ENCODE results near the gene TSPAN10. TPM values are rescaled to one million over a fixed set of nuclear protein-coding genes. Genes with fewer than 3 reads are reported as not detected.

TSPAN10 gene
- 1 to 10 TPM in 1 of 2 donors, under 1 TPM in 1; 0.56 to 1.7 TPM for polyA plus RNA-seq

- H3K36me3 ChIP-seq (ENCODE audit: control insufficient read depth in 2 of 2, insufficient read depth in 2 of 2, low read length in 1 of 2), result no peaks in the 10 kb centered on the region
- no peaks in the 10 kb centered on the region for H3K9me3 ChIP-seq (ENCODE audit: control insufficient read depth in 2 of 2, insufficient read depth in 1 of 2, low read depth in 1 of 2, low read length in 1 of 2)
- H3K27me3 ChIP-seq (ENCODE audit: control insufficient read depth in 1 of 2, insufficient read depth in 2 of 2, low read length in 2 of 2), result no peaks in the 10 kb centered on the region
- peak within 1 kb of the TSS; percentile 96 to 97 for H3K27ac ChIP-seq (ENCODE audit: low read depth in 2 of 2, low read length in 1 of 2)
- H3K4me3 ChIP-seq (ENCODE audit: low read depth in 1 of 2, low read length in 2 of 2), result peak within 1 kb of the TSS; percentile 76 to 96
- H3K4me1 ChIP-seq (ENCODE audit: control insufficient read depth in 2 of 2, insufficient read depth in 2 of 2, low read length in 1 of 2), result peaks cover 0 to 3% of the 10 kb centered on the region in 2 donors
- WGBS, 2 donors, result 0 to 1% methylated on average over 66 to 77 of the region's 77 CpGs
Measured at GRCh38 chr17:81636505-81637288, at the start of gene TSPAN10, which contains the start of gene NPLOC4. TSPAN10 (plus strand) TSS chr17:81637196; CDS start chr17:81642413, 5,217 bp downstream. NPLOC4 (minus strand) TSS chr17:81637112; CDS start chr17:81636930, 182 bp downstream.

DNA sequence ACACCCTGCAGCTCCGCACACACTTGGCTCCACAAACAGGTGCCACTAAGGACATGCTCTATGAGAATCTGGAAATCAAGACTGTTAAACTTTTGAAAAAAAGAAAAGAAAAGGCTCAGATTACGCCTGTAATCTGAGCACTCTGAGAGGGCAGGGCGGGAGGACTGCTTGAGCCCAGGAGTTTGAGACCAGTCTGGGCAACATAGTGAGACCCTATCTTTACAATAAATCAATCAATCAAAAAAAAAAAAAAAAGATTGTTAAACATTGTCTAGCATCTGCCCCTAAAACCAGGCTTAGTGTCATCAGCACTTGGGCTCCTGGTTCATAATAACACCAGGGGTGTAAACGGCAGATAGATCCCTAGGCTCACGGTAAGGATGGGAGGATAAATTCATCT, 47.4 kb upstream of the TSPAN10 start:
- no peak overlapping the region for H3K4me3 ChIP-seq (ENCODE audit: low read depth in 1 of 2, low read length in 2 of 2)
- H3K4me1 ChIP-seq (ENCODE audit: control insufficient read depth in 2 of 2, insufficient read depth in 2 of 2, low read length in 1 of 2), result no peaks in the 10 kb centered on the region
- no peak overlapping the region for H3K27ac ChIP-seq (ENCODE audit: low read depth in 2 of 2, low read length in 1 of 2)
- no peaks in the 10 kb centered on the region for H3K27me3 ChIP-seq (ENCODE audit: control insufficient read depth in 1 of 2, insufficient read depth in 2 of 2, low read length in 2 of 2)
- H3K9me3 ChIP-seq (ENCODE audit: control insufficient read depth in 2 of 2, insufficient read depth in 1 of 2, low read depth in 1 of 2, low read length in 1 of 2), result no peaks in the 10 kb centered on the region
- 94 to 95% methylated on average over 5 of the region's 5 CpGs for WGBS, 2 donors
- H3K36me3 ChIP-seq (ENCODE audit: control insufficient read depth in 2 of 2, insufficient read depth in 2 of 2, low read length in 1 of 2), result peaks cover 19 to 27% of the 10 kb centered on the region in 2 donors

DNA sequence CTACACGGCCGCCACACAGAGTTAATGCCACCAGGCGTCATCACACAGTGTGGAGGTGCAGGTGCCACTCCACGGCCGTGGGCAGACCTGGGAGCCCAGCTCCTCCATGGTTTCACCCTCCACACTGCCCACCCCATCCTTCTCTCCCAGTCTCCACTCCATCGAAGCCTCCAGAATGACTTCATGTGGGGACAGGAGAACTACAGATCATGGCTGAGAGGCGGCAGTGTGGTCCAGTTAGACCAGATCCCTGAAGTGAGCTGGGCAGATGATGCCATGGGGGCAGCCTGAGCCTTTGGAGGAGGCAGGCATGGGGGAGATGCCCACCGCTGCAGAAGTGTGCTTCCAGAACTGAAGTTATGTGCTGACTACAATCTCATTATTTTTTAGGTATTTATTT, 46.9 kb upstream of the TSPAN10 start:
- WGBS, 2 donors, result 93% methylated on average over 8 of the region's 8 CpGs
- no peaks in the 10 kb centered on the region for H3K27me3 ChIP-seq (ENCODE audit: control insufficient read depth in 1 of 2, insufficient read depth in 2 of 2, low read length in 2 of 2)
- peaks cover 19 to 27% of the 10 kb centered on the region in 2 donors for H3K36me3 ChIP-seq (ENCODE audit: control insufficient read depth in 2 of 2, insufficient read depth in 2 of 2, low read length in 1 of 2)
- H3K4me3 ChIP-seq (ENCODE audit: low read depth in 1 of 2, low read length in 2 of 2), result no peak overlapping the region
- H3K27ac ChIP-seq (ENCODE audit: low read depth in 2 of 2, low read length in 1 of 2), result no peak overlapping the region
- no peaks in the 10 kb centered on the region for H3K9me3 ChIP-seq (ENCODE audit: control insufficient read depth in 2 of 2, insufficient read depth in 1 of 2, low read depth in 1 of 2, low read length in 1 of 2)
- H3K4me1 ChIP-seq (ENCODE audit: control insufficient read depth in 2 of 2, insufficient read depth in 2 of 2, low read length in 1 of 2), result no peaks in the 10 kb centered on the region

DNA sequence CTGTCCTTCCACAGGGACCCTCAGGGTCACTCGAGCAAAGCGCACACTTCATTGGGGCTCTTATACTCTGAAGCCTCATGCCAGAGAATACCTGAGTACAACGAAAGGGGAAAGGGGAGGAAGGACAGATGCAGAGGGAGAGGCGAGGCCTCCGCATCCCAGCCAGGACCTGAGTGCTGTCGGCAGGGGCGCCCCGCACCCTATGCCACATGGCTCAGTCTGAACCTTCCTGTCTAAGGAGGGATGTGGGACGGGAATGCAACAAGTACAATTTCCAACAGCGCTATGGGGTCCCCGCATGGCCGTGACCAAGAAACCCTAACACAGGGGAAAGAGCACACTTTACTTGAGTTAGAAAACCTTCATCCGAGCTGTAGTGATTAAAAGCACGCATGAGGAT, 45.0 kb upstream of the TSPAN10 start:
- Histone ChIP-seq H3K9me3 (ENCODE audit: control insufficient read depth in 2 of 2, insufficient read depth in 1 of 2, low read depth in 1 of 2, low read length in 1 of 2) (no peaks in the 10 kb centered on the region), H3K27me3 (ENCODE audit: control insufficient read depth in 1 of 2, insufficient read depth in 2 of 2, low read length in 2 of 2) (no peaks in the 10 kb centered on the region), H3K36me3 (ENCODE audit: control insufficient read depth in 2 of 2, insufficient read depth in 2 of 2, low read length in 1 of 2) (peaks cover 12 to 22% of the 10 kb centered on the region in 2 donors), H3K27ac (ENCODE audit: low read depth in 2 of 2, low read length in 1 of 2) (no peak overlapping the region), H3K4me3 (ENCODE audit: low read depth in 1 of 2, low read length in 2 of 2) (no peak overlapping the region), H3K4me1 (ENCODE audit: control insufficient read depth in 2 of 2, insufficient read depth in 2 of 2, low read length in 1 of 2) (no peaks in the 10 kb centered on the region)
- WGBS, 2 donors, result 93 to 95% methylated on average over 14 of the region's 14 CpGs

DNA sequence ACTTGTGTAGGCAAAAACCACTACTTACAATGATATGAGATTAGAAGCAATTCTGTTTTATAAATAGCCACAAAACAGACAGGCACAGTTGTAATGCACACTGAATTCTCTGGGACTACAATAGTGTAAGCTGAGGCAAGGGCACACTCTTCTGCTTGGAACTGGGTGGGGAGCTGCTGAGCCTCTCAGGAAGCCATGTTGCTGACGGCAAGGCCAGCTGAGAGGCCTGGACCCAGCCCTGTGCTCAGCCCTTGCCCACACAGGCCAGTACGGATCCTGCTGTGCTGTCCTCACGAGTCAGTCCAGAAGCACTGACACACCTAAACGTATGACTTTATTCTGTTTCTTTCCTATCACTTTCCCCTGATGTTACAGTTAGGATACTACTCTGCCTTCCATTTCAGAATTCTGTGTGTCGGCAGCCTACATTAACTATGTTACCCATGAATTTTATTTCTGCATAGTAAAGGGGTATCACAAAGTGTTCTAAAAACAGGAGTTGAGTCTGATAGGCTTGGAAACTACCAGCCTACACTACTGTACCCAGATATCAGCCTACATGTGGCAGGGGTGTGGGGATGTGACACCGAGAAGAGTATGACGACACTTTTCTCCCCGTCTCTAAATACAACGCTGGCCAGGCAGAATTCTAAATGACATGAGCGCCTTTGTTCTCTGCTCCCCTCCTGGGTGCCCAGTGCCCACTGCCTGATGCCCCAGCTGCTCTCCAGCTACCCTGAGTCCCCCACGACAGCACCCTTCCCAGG, 43.7 kb upstream of the TSPAN10 start:
- 90 to 92% methylated on average over 11 of the region's 11 CpGs for WGBS, 2 donors
- H3K4me3 ChIP-seq (ENCODE audit: low read depth in 1 of 2, low read length in 2 of 2), result no peak overlapping the region
- no peaks in the 10 kb centered on the region for H3K9me3 ChIP-seq (ENCODE audit: control insufficient read depth in 2 of 2, insufficient read depth in 1 of 2, low read depth in 1 of 2, low read length in 1 of 2)
- no peak overlapping the region for H3K27ac ChIP-seq (ENCODE audit: low read depth in 2 of 2, low read length in 1 of 2)
- no peaks in the 10 kb centered on the region for H3K27me3 ChIP-seq (ENCODE audit: control insufficient read depth in 1 of 2, insufficient read depth in 2 of 2, low read length in 2 of 2)
- peaks cover 0 to 2% of the 10 kb centered on the region in 2 donors for H3K4me1 ChIP-seq (ENCODE audit: control insufficient read depth in 2 of 2, insufficient read depth in 2 of 2, low read length in 1 of 2)
- H3K36me3 ChIP-seq (ENCODE audit: control insufficient read depth in 2 of 2, insufficient read depth in 2 of 2, low read length in 1 of 2), result peaks cover 9 to 21% of the 10 kb centered on the region in 2 donors

GRCh38 chr17:81599719-81600486, 37.1 kb upstream of the TSPAN10 start:
- H3K9me3 ChIP-seq (ENCODE audit: control insufficient read depth in 2 of 2, insufficient read depth in 1 of 2, low read depth in 1 of 2, low read length in 1 of 2), result no peaks in the 10 kb centered on the region
- H3K4me1 ChIP-seq (ENCODE audit: control insufficient read depth in 2 of 2, insufficient read depth in 2 of 2, low read length in 1 of 2), result peaks cover 2 to 5% of the 10 kb centered on the region in 2 donors
- peaks cover 0 to 25% of the 10 kb centered on the region in 2 donors for H3K36me3 ChIP-seq (ENCODE audit: control insufficient read depth in 2 of 2, insufficient read depth in 2 of 2, low read length in 1 of 2)
- WGBS, 2 donors, result 47 to 70% methylated on average over 10 of the region's 10 CpGs
- H3K27me3 ChIP-seq (ENCODE audit: control insufficient read depth in 1 of 2, insufficient read depth in 2 of 2, low read length in 2 of 2), result no peaks in the 10 kb centered on the region
- H3K27ac ChIP-seq (ENCODE audit: low read depth in 2 of 2, low read length in 1 of 2), result no peak overlapping the region
- H3K4me3 ChIP-seq (ENCODE audit: low read depth in 1 of 2, low read length in 2 of 2), result no peak overlapping the region

DNA sequence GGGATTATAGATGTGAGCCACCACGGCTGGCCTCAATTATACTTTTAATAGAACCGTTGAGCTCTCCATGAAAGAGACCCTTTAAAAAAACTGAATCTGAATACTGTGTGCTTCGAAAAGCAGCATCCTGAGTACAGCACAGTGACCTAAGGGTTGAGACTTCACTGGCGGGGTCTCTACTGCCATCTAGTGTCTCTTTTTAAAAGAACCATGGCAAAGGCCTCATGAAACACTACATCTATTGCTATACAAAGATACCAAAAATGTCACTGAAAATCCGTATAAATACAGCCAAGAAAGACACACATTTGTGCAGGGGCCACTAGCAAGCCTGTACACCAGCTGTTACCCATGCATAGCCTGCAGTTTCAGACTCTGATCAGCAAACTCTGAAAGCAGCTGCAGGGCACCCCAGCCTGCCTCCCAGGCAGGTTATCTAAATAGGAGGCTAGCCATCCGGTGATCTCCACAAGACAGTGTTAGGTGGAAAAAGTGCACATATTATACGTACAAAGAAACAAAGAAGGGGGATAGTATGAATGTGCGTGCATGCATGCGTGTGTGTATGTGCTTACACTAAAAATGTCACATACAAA, 35.4 kb upstream of the TSPAN10 start:
- H3K36me3 ChIP-seq (ENCODE audit: control insufficient read depth in 2 of 2, insufficient read depth in 2 of 2, low read length in 1 of 2), result peaks cover 4 to 31% of the 10 kb centered on the region in 2 donors
- no peak overlapping the region for H3K4me3 ChIP-seq (ENCODE audit: low read depth in 1 of 2, low read length in 2 of 2)
- no peaks in the 10 kb centered on the region for H3K27me3 ChIP-seq (ENCODE audit: control insufficient read depth in 1 of 2, insufficient read depth in 2 of 2, low read length in 2 of 2)
- WGBS, 2 donors, result 38 to 41% methylated on average over 9 of the region's 9 CpGs
- H3K4me1 ChIP-seq (ENCODE audit: control insufficient read depth in 2 of 2, insufficient read depth in 2 of 2, low read length in 1 of 2), result peaks cover 2 to 5% of the 10 kb centered on the region in 2 donors
- no peak overlapping the region for H3K27ac ChIP-seq (ENCODE audit: low read depth in 2 of 2, low read length in 1 of 2)
- no peaks in the 10 kb centered on the region for H3K9me3 ChIP-seq (ENCODE audit: control insufficient read depth in 2 of 2, insufficient read depth in 1 of 2, low read depth in 1 of 2, low read length in 1 of 2)

- no peaks in the 10 kb centered on the region for H3K27me3 ChIP-seq (ENCODE audit: control insufficient read depth in 1 of 2, insufficient read depth in 2 of 2, low read length in 2 of 2)
- no peak overlapping the region for H3K27ac ChIP-seq (ENCODE audit: low read depth in 2 of 2, low read length in 1 of 2)
- H3K36me3 ChIP-seq (ENCODE audit: control insufficient read depth in 2 of 2, insufficient read depth in 2 of 2, low read length in 1 of 2), result peaks cover 13 to 41% of the 10 kb centered on the region in 2 donors
- WGBS, 2 donors, result 86 to 88% methylated on average over 11 of the region's 11 CpGs
- no peak overlapping the region for H3K4me3 ChIP-seq (ENCODE audit: low read depth in 1 of 2, low read length in 2 of 2)
- H3K9me3 ChIP-seq (ENCODE audit: control insufficient read depth in 2 of 2, insufficient read depth in 1 of 2, low read depth in 1 of 2, low read length in 1 of 2), result no peaks in the 10 kb centered on the region
- peaks cover 0 to 2% of the 10 kb centered on the region in 2 donors for H3K4me1 ChIP-seq (ENCODE audit: control insufficient read depth in 2 of 2, insufficient read depth in 2 of 2, low read length in 1 of 2)
Measured at GRCh38 chr17:81603846-81604610, 33.0 kb upstream of the TSPAN10 start.
